ENCODE results near the gene MIPEP. TPM values are rescaled to one million over a fixed set of nuclear protein-coding genes. Genes with fewer than 3 reads are reported as not detected.
"Not testable (repeated sequence)": the region's sequence is repeated elsewhere in the genome, so short reads cannot be mapped to it uniquely, and the experiment has no call there.

Gene MIPEP
- total RNA-seq, 4 donors from 2014 or later = 5.2 to 20.1 (median 17.8) TPM

GRCh38 chr13:23766939-23767338, 122.3 kb downstream of the MIPEP start:
- no peak overlapping the region for H3K4me3 ChIP-seq
- WGBS, 2 donors (ENCODE audit: low coverage in 1 of 2) = 88% methylated on average over 1 of the region's 1 CpG; no CpG with 5 or more reads in 1 of the 2 donors
- intact Hi-C loops (cut with DNase I; ENCODE audit: low total_unique reads) (no loop called here), in situ Hi-C loops (cut with MboI; ENCODE audit: low pct_ligation_motif_present in 1 of 4, low pct_unique_long_range_greater_than_20kb in 1 of 4, low sequenced_read_pairs in 3 of 4) (no loop called here)
- H3K9me3 ChIP-seq = no peaks in the 10 kb centered on the region
- H3K36me3 ChIP-seq = no peaks in the 10 kb centered on the region
- no peaks in the 10 kb centered on the region for H3K27me3 ChIP-seq
- no peaks in the 10 kb centered on the region for H3K4me1 ChIP-seq
- TF ChIP-seq POLR2A (IDR thresholded peaks at IDR 0.05) (no peak), CTCF (IDR thresholded peaks at IDR 0.05) (no peak), EP300 (IDR thresholded peaks at IDR 0.05; ENCODE audit: low read depth) (no peak), POLR2AphosphoS5 (IDR thresholded peaks at IDR 0.05) (no peak)
- no peak for DNase-seq
- H3K27ac ChIP-seq = no peak overlapping the region

- no peaks in the 10 kb centered on the region for H3K27me3 ChIP-seq
- no peak for DNase-seq
- in situ Hi-C loops (cut with MboI; ENCODE audit: low pct_ligation_motif_present in 1 of 4, low pct_unique_long_range_greater_than_20kb in 1 of 4, low sequenced_read_pairs in 3 of 4) (no loop called here), intact Hi-C loops (cut with DNase I; ENCODE audit: low total_unique reads) (no loop called here)
- no peak overlapping the region for H3K27ac ChIP-seq
- no peak overlapping the region for H3K4me3 ChIP-seq
- no peaks in the 10 kb centered on the region for H3K4me1 ChIP-seq
- TF ChIP-seq POLR2AphosphoS5 (IDR thresholded peaks at IDR 0.05) (no peak), CTCF (IDR thresholded peaks at IDR 0.05) (no peak), POLR2A (IDR thresholded peaks at IDR 0.05) (no peak), EP300 (IDR thresholded peaks at IDR 0.05; ENCODE audit: low read depth) (no peak)
- WGBS, 2 donors (ENCODE audit: low coverage in 1 of 2) = 85 to 94% methylated on average over 2 of the region's 2 CpGs
- H3K9me3 ChIP-seq = no peaks in the 10 kb centered on the region
- H3K36me3 ChIP-seq = no peaks in the 10 kb centered on the region
Observed at GRCh38 chr13:23766283-23766682, 122.9 kb downstream of the MIPEP start.

GRCh38 chr13:23765531-23765930, 123.7 kb downstream of the MIPEP start:
- no peaks in the 10 kb centered on the region for H3K36me3 ChIP-seq
- H3K27me3 ChIP-seq = no peaks in the 10 kb centered on the region
- DNase-seq = no peak
- H3K27ac ChIP-seq = no peak overlapping the region
- intact Hi-C loops (cut with DNase I; ENCODE audit: low total_unique reads) (no loop called here), in situ Hi-C loops (cut with MboI; ENCODE audit: low pct_ligation_motif_present in 1 of 4, low pct_unique_long_range_greater_than_20kb in 1 of 4, low sequenced_read_pairs in 3 of 4) (no loop called here)
- no peaks in the 10 kb centered on the region for H3K9me3 ChIP-seq
- TF ChIP-seq POLR2AphosphoS5 (IDR thresholded peaks at IDR 0.05) = no peak
- TF ChIP-seq CTCF (IDR thresholded peaks at IDR 0.05) = no peak
- TF ChIP-seq EP300 (IDR thresholded peaks at IDR 0.05; ENCODE audit: low read depth) = no peak
- no peak for TF ChIP-seq POLR2A (IDR thresholded peaks at IDR 0.05)
- H3K4me1 ChIP-seq = no peaks in the 10 kb centered on the region
- no peak overlapping the region for H3K4me3 ChIP-seq
- WGBS, 2 donors (ENCODE audit: low coverage in 1 of 2) = 96 to 98% methylated on average over 5 to 6 of the region's 6 CpGs

- 82 to 83% methylated on average over 3 of the region's 3 CpGs for WGBS, 2 donors (ENCODE audit: low coverage in 1 of 2)
- no peak for TF ChIP-seq POLR2A (IDR thresholded peaks at IDR 0.05)
- no peak for TF ChIP-seq CTCF (IDR thresholded peaks at IDR 0.05)
- TF ChIP-seq POLR2AphosphoS5 (IDR thresholded peaks at IDR 0.05) = no peak
- TF ChIP-seq EP300 (IDR thresholded peaks at IDR 0.05; ENCODE audit: low read depth) = no peak
- H3K36me3 ChIP-seq = no peaks in the 10 kb centered on the region
- H3K9me3 ChIP-seq = no peaks in the 10 kb centered on the region
- no peaks in the 10 kb centered on the region for H3K4me1 ChIP-seq
- H3K27ac ChIP-seq = no peak overlapping the region
- H3K27me3 ChIP-seq = no peaks in the 10 kb centered on the region
- DNase-seq = no peak
- H3K4me3 ChIP-seq = no peak overlapping the region
- in situ Hi-C loops (cut with MboI; ENCODE audit: low pct_ligation_motif_present in 1 of 4, low pct_unique_long_range_greater_than_20kb in 1 of 4, low sequenced_read_pairs in 3 of 4) = no loop called here
- intact Hi-C loops (cut with DNase I; ENCODE audit: low total_unique reads) = loop anchor here (5.0 kb wide), 1 partner anchor 109 kb away; no protein-coding TSS in a partner anchor
Observed at GRCh38 chr13:23763318-23763717, 125.9 kb downstream of the MIPEP start.

GRCh38 chr13:23761760-23762159, 127.4 kb downstream of the MIPEP start:
- H3K4me3 ChIP-seq; in situ Hi-C loops (cut with MboI; ENCODE audit: low pct_ligation_motif_present in 1 of 4, low pct_unique_long_range_greater_than_20kb in 1 of 4, low sequenced_read_pairs in 3 of 4); H3K27me3 ChIP-seq; H3K36me3 ChIP-seq; DNase-seq; H3K9me3 ChIP-seq; H3K4me1 ChIP-seq; H3K27ac ChIP-seq: not testable (repeated sequence)
- intact Hi-C loops (cut with DNase I; ENCODE audit: low total_unique reads) = loop anchor here (5.0 kb wide), 1 partner anchor 111 kb away; no protein-coding TSS in a partner anchor
- 77 to 93% methylated on average over 4 to 8 of the region's 8 CpGs for WGBS, 2 donors (ENCODE audit: low coverage in 1 of 2)

Measured in transverse colon (tissue), 4 donors.